ENCODE data around the gene MROH7. TPM values are rescaled to one million over a fixed set of nuclear protein-coding genes. Genes with fewer than 3 reads are reported as not detected.
A peak's percentile ranks its signal among the peaks of the same experiment; 100 is the strongest.

MROH7 gene
- total and polyA plus RNA-seq, 2 experiments from 2014 or later, result 0.24 to 0.87 TPM

GRCh38 chr1:54679706-54680105 lies 38.1 kb downstream of the MROH7 start:
- no peak overlapping the region for H2AFZ ChIP-seq
- H3K9me3 ChIP-seq (ENCODE audit: low read depth), result no peaks in the 10 kb centered on the region
- H3K4me1 ChIP-seq (ENCODE audit: insufficient read depth), result no peaks in the 10 kb centered on the region
- H3K27ac ChIP-seq, result no peak overlapping the region
- no peaks in the 10 kb centered on the region for H3K9me2 ChIP-seq (replicated peaks; ENCODE audit: insufficient read depth)
- H3K4me2 ChIP-seq, result no peak overlapping the region
- no peak for DNase-seq (ENCODE audit: low spot score)
- no peaks in the 10 kb centered on the region for H3K79me2 ChIP-seq
- H3K27me3 ChIP-seq, result no peaks in the 10 kb centered on the region
- TF ChIP-seq EZH2phosphoT487 (IDR thresholded peaks at IDR 0.05; ENCODE audit: low read depth, severe bottlenecking, unreplicated experiment), result no peak
- TF ChIP-seq CTCF (IDR thresholded peaks at IDR 0.05; ENCODE audit: poor library complexity), result no peak
- no peaks in the 10 kb centered on the region for H3K36me3 ChIP-seq (replicated peaks; ENCODE audit: insufficient read depth, low read depth)
- H3K4me3 ChIP-seq, result no peak overlapping the region
- no peaks in the 10 kb centered on the region for H4K20me1 ChIP-seq (ENCODE audit: insufficient read depth, poor library complexity, severe bottlenecking)
- WGBS (ENCODE audit: low lambda C conversion rate, missing lambda C conversion rate), result 98% methylated on average over 6 of the region's 7 CpGs

- TF ChIP-seq EZH2 (IDR thresholded peaks at IDR 0.05; ENCODE audit: borderline replicate concordance) (no peak), CTCF (IDR thresholded peaks at IDR 0.05; ENCODE audit: poor library complexity) (no peak)
- H3K4me1 ChIP-seq (ENCODE audit: insufficient read depth), result no peaks in the 10 kb centered on the region
- no peaks in the 10 kb centered on the region for H3K27me3 ChIP-seq
Observed at GRCh38 chr1:54680387-54680786, 38.8 kb downstream of the MROH7 start.

GRCh38 chr1:54681358-54681757 lies 39.8 kb downstream of the MROH7 start:
- Histone ChIP-seq H3K4me3 (no peak overlapping the region), H3K36me3 (replicated peaks; ENCODE audit: insufficient read depth, low read depth) (no peaks in the 10 kb centered on the region), H3K4me1 (ENCODE audit: insufficient read depth) (no peaks in the 10 kb centered on the region), H3K9me2 (replicated peaks; ENCODE audit: insufficient read depth) (no peaks in the 10 kb centered on the region), H3K4me2 (no peak overlapping the region), H3K79me2 (no peaks in the 10 kb centered on the region), H2AFZ (no peak overlapping the region), H3K27ac (no peak overlapping the region), H3K27me3 (no peaks in the 10 kb centered on the region), H3K9me3 (ENCODE audit: low read depth) (no peaks in the 10 kb centered on the region), H4K20me1 (ENCODE audit: insufficient read depth, poor library complexity, severe bottlenecking) (no peaks in the 10 kb centered on the region)
- TF ChIP-seq EZH2phosphoT487 (IDR thresholded peaks at IDR 0.05; ENCODE audit: low read depth, severe bottlenecking, unreplicated experiment) (no peak), EZH2 (IDR thresholded peaks at IDR 0.05; ENCODE audit: borderline replicate concordance) (no peak), CTCF (IDR thresholded peaks at IDR 0.05; ENCODE audit: poor library complexity) (no peak)
- peak; percentile 42 for DNase-seq (ENCODE audit: low spot score)

More at GRCh38 chr1:54680387-54680786, 38.8 kb downstream of the MROH7 start:
- Histone ChIP-seq H3K27ac (no peak overlapping the region), H3K9me3 (ENCODE audit: low read depth) (no peaks in the 10 kb centered on the region), H3K79me2 (no peaks in the 10 kb centered on the region), H4K20me1 (ENCODE audit: insufficient read depth, poor library complexity, severe bottlenecking) (no peaks in the 10 kb centered on the region), H3K36me3 (replicated peaks; ENCODE audit: insufficient read depth, low read depth) (no peaks in the 10 kb centered on the region), H2AFZ (no peak overlapping the region), H3K4me2 (no peak overlapping the region), H3K4me3 (no peak overlapping the region), H3K9me2 (replicated peaks; ENCODE audit: insufficient read depth) (no peaks in the 10 kb centered on the region)
- no peak for DNase-seq (ENCODE audit: low spot score)
- WGBS (ENCODE audit: low lambda C conversion rate, missing lambda C conversion rate), result 80% methylated on average over 8 of the region's 8 CpGs

- Histone ChIP-seq H3K9me2 (replicated peaks; ENCODE audit: insufficient read depth) (no peaks in the 10 kb centered on the region), H3K4me1 (ENCODE audit: insufficient read depth) (no peaks in the 10 kb centered on the region), H3K27ac (no peak overlapping the region), H3K4me2 (no peak overlapping the region), H3K4me3 (no peak overlapping the region), H3K36me3 (replicated peaks; ENCODE audit: insufficient read depth, low read depth) (no peaks in the 10 kb centered on the region), H3K9me3 (ENCODE audit: low read depth) (no peaks in the 10 kb centered on the region), H4K20me1 (ENCODE audit: insufficient read depth, poor library complexity, severe bottlenecking) (no peaks in the 10 kb centered on the region), H2AFZ (no peak overlapping the region), H3K27me3 (no peaks in the 10 kb centered on the region), H3K79me2 (no peaks in the 10 kb centered on the region)
- WGBS (ENCODE audit: low lambda C conversion rate, missing lambda C conversion rate), result 80% methylated on average over 6 of the region's 6 CpGs
- no peak for TF ChIP-seq EZH2 (IDR thresholded peaks at IDR 0.05; ENCODE audit: borderline replicate concordance)
- no peak for TF ChIP-seq CTCF (IDR thresholded peaks at IDR 0.05; ENCODE audit: poor library complexity)
- no peak for TF ChIP-seq EZH2phosphoT487 (IDR thresholded peaks at IDR 0.05; ENCODE audit: low read depth, severe bottlenecking, unreplicated experiment)
- no peak for DNase-seq (ENCODE audit: low spot score)
Observed at GRCh38 chr1:54683453-54683852, 41.9 kb downstream of the MROH7 start.
